Activated T-cell treated with anti-CD3 and anti-CD28 coated beads for 4 hours (primary cell): ENCODE results near the gene GRHL1.
"Not testable (repeated sequence)": the region's sequence is repeated elsewhere in the genome, so short reads cannot be mapped to it uniquely, and the experiment has no call there.

Source experiments
- DNase-seq: peaks from one replicate; pipeline ENCODE4 v3.0.0-alpha.2; 2020

GRHL1 gene

GRCh38 chr2:10030311-10030736 is 78.8 kb downstream of the GRHL1 start:
- DNase-seq = no peak

GRCh38 chr2:10030798-10031197 is 79.3 kb downstream of the GRHL1 start:
- DNase-seq = not testable (repeated sequence)

- no peak for DNase-seq
Observed at GRCh38 chr2:10031886-10032745, 80.6 kb downstream of the GRHL1 start.

DNA sequence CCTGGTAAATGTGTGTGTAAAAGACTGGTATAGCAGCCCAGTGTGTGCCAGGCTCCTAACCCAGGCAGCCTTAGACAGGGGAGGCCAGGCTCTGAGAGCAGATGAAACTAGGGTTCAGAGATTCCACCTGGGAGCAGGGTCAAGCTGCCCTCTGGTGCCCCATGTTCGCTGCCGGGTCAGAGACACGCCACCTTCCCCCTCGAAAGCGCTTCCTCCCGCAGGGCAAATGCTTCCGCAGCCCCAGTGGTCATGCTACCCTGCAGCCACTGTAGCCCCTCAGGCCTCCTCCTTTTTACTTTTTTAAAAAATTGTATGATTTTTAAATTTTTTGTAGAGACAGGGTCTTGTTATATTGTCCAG is 81.2 kb downstream of the GRHL1 start:
- no peak for DNase-seq

DNA sequence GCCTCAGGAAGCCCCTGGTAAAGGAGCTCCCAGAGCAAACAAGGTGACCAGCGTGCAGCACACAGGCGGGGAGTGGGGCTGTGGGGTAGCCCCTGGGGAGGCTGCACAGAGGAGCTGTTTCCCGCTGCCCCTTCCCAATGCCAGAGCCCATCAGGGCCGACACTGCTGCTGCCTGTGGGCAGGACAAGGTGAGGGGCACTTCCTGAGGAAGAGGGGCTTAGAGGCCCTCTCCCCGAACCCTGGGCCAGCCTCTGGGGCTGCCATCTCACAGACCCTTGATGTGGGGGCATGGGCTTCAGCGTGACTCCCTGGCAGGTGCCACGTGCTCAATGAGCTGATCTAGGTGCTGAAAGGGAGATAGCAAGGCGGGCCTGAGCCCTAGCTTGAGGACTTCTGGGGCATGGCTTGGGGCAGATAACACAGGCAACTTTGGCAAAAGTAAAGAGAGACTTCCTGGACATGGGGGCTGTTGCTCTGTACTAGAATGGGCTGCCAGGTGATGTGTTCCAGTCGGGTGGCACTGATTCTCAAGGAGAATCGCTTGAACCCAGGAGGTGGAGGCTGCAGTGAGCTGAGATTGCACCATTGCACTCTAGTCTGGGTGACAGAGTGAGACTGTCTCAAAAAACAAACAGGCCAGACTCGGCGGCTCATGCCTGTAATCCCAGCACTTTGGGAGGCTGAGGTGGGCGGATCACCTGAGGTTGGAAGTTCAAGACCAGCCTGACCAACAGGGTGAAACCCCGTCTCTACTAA is 81.9 kb downstream of the GRHL1 start:
- no peak for DNase-seq

- no peak for DNase-seq
Observed at GRCh38 chr2:10034333-10035052, 83.0 kb downstream of the GRHL1 start.

DNA sequence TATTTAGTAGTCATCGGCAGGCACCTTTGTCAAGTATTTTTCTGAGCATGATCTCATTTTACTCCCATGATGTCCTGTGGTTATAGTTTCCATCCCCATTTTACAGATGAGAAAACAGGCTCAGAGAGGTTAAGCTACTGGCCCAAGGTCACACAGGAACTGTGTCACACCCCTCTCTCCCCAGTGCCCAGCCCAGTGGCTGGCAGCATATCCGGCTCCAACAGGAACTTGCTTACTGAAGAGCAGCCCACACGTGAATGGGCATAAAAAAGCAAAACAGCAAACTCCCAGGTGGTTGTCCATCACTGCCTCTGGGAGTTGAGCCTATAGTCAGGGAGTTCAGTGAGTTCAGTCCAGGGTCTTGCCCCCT is 83.5 kb downstream of the GRHL1 start:
- no peak for DNase-seq

DNA sequence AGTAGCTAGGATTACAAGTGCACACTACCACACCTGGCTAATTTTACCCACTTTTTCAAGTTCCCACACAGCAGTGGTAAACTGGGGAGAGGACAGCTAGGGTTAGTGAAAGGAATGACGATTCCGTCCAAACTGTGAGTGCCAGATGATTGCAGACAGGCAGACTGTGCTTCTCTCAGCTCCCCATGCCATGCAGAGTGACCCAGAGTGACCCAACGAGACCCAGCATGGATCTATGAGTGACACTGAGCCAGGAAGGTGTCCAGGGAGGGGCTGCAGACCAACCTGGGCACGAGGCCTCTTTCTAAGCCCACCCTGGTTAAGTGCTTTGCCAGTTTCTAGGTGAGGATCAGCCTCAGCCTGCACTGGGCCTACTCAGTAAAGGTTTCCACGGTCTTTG is 84.1 kb downstream of the GRHL1 start:
- DNase-seq = no peak

GRCh38 chr2:10036095-10036884 is 84.8 kb downstream of the GRHL1 start:
- no peak for DNase-seq

DNA sequence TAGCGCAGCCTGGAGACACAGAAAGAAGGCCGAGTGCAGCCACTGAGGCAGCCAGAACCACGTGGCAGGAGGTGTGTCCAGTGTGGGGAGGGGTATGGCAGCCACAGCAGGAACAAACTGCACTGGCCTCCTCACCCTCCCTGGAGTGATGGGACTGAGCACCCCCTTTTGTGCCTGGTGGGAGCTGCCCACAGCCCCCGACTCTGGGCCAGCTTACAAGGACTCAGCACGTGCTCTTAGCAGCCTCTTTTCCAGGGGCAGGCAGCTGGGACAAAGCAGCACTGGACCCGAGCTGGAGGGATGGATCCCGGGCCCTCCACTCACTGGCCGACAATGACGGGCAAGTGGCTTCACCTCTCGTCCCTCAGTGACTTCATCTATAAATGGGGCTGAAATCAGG is 86.6 kb downstream of the GRHL1 start:
- no peak for DNase-seq

GRCh38 chr2:10038716-10039115 is 87.2 kb downstream of the GRHL1 start:
- no peak for DNase-seq

- DNase-seq = no peak
Observed at GRCh38 chr2:10039658-10040410, 88.3 kb downstream of the GRHL1 start.

- no peak for DNase-seq
Observed at GRCh38 chr2:10041711-10042110, 90.2 kb downstream of the GRHL1 start.

- no peak for DNase-seq
Observed at GRCh38 chr2:10042301-10043161, 91.0 kb downstream of the GRHL1 start.

GRCh38 chr2:10043256-10043905 is 91.9 kb downstream of the GRHL1 start, which contains the start of gene KLF11:
Gene KLF11, plus strand, starts transcription at chr2:10043550. Its CDS starts 167 bp downstream, at chr2:10043717.
- peak; percentile 77 for DNase-seq

- peak; percentile 95 for DNase-seq
Observed at GRCh38 chr2:10043906-10044601, 92.6 kb downstream of the GRHL1 start.

- no peak for DNase-seq
Observed at GRCh38 chr2:10045561-10046355, 94.3 kb downstream of the GRHL1 start.

- no peak for DNase-seq
Observed at GRCh38 chr2:10046931-10047330, 95.4 kb downstream of the GRHL1 start.
